Endometrial microvascular endothelial cells (primary cell): ENCODE measurements around the gene DOP1A. TPM values are rescaled to one million over a fixed set of nuclear protein-coding genes. Genes with fewer than 3 reads are reported as not detected.

Source experiments
- in situ Hi-C: cut with HindIII; loops from 2 replicates; pipeline ENCODE4 v1.10.0; 2017; ENCODE audit warnings: low sequenced_read_pairs, low pct_unique_long_range_greater_than_20kb; ENCODE audit errors: inconsistent ontology term
- total RNA-seq: library from RNA; depleted of rRNA; stranded (reverse); fragments of >200 nt; gene quantifications from one replicate; pipeline ENCODE4 v1.2.3, GENCODE V29; 2015; ENCODE audit errors: inconsistent ontology term

DOP1A gene
- total RNA-seq, 1 donor from 2014 or later = 15.1 TPM

- in situ Hi-C loops = no loop called here
Measured at GRCh38 chr6:83069633-83070032, 2.2 kb downstream of the DOP1A start.

GRCh38 chr6:83071023-83071422 is 3.6 kb downstream of the DOP1A start:
- in situ Hi-C loops = no loop called here

GRCh38 chr6:83071707-83072106 is 4.2 kb downstream of the DOP1A start:
- in situ Hi-C loops = no loop called here

DNA sequence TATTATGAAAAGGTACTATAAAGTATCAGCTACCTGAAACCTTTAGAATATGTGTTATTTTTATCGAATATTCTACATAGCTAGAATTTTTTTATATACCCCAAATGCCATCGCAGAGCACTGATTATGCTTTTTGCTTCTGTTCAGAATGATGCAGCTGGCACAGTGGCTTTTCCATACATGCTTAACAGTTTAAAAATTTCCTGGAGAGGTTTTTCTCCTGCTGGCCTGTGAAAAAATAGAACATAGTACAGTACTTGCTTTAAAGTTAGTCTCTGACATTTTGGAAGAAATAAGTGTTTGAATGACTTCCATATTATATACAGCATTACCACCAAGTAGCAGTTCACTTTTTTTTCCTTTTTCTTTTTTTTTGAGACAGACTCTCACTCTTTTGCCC is 5.3 kb downstream of the DOP1A start:
- in situ Hi-C loops = no loop called here

DNA sequence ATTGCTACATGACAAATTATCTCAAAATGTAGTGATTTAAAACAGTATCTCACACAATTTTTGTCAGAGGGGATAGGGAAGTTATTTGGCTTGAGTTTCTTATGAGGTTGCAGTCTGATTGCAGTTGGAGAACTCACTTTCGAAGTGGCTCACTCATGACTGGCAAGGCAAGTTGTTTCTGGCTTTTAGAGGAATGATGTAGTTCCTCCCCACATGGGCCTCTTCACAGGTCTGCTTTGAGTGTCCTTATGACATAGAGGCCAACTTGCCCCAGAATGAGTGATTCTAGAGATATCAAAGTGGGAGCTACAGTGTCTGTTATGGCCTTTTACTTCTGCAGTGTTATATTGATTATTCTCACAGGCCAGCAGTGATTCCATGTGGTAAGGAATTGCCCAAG is 6.1 kb downstream of the DOP1A start:
- in situ Hi-C loops = no loop called here

GRCh38 chr6:83083476-83083875 is 16.0 kb downstream of the DOP1A start:
- in situ Hi-C loops = no loop called here

GRCh38 chr6:83086751-83087150 is 19.3 kb downstream of the DOP1A start:
- in situ Hi-C loops = no loop called here

DNA sequence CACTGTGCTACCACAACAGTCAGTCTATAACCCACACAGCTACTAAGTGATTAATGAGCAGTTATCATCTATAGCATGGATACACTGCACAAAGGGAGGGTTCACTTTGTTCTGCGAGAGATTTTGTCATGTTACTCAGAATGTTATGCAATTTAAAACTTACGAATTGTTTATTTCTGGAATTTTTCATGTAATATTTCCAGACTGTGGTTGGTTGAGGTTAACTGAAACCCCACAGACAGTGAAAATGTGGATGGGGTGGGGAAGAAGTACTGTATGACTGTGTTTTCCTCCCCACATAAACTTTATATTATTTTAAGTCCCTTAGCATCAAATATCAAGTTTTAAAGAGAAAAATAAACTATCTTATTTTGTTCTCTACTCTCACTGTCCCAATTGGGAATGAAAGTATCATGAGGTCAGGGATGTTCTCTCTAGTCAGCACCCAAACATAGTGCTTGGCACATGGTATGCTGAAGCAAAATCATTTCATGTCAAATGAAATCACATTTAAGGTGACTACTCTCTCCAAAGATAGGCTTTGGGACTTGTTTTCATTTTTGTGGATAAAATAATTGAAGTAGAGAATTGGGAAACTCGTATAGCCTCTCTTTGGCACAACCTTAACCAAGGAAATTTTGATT is 25.4 kb downstream of the DOP1A start:
- in situ Hi-C loops = no loop called here

- in situ Hi-C loops = no loop called here
Measured at GRCh38 chr6:83096791-83097190, 29.3 kb downstream of the DOP1A start.

GRCh38 chr6:83097204-83097603 is 29.7 kb downstream of the DOP1A start:
- in situ Hi-C loops = no loop called here

DNA sequence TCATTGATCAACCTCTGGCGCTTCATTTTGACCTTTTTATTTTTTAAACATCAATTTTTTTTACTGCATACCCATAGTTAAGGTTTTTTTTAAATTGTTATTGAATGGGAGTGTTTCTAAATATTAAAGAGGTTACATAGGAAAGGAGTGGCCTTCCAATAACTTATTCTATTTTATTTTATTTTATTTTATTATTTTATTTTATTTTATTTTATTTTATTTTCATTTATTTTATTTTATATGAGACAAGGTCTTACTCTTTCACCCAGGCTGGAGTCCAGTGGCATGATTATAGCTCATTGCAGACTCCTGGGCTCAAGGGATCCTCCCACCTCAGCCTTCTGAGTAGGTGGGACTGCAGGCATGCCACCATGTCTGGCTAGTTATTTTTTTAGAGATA is 30.2 kb downstream of the DOP1A start:
- in situ Hi-C loops = no loop called here

DNA sequence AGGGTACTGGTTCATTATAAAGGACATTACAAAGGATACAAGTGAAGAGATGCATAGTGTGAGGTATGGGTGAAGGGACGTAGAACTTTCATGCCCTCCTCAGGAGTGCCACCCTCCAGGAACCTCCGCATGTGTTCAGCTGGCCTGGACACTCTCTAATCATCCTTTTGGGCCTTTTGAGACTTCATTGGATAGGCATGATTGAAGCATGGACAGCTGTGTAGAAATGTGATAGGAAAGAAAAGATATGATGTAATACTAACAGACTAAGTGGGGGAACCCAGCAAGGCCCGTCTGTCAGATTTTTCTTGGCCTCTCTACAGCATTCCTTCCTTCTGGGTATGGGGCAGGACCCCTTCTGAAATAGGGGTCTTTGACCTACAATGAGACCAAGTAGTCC is 31.1 kb downstream of the DOP1A start:
- in situ Hi-C loops = no loop called here

DNA sequence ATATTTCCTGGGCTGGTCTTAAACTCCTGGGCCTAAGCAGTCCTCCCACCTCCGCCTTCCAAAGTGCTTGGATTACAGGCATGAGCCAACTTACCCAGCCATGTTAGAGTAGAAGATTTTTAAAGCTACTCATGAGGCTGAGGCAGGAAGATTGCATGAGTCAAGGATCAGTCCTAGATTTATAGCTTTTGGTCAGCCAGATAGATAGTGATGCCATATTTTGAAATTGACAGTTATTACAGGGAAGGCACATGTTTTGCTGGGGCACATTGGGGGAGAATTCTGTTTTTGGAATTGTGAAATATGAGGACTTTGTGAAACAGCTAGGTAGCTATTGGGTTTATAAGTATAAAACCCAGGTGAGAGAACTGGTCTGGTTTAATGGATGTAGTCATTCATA is 40.9 kb downstream of the DOP1A start:
- in situ Hi-C loops = no loop called here

GRCh38 chr6:83113258-83113657 is 45.8 kb downstream of the DOP1A start:
- in situ Hi-C loops = no loop called here

- in situ Hi-C loops = no loop called here
Measured at GRCh38 chr6:83114164-83114563, 46.7 kb downstream of the DOP1A start.

DNA sequence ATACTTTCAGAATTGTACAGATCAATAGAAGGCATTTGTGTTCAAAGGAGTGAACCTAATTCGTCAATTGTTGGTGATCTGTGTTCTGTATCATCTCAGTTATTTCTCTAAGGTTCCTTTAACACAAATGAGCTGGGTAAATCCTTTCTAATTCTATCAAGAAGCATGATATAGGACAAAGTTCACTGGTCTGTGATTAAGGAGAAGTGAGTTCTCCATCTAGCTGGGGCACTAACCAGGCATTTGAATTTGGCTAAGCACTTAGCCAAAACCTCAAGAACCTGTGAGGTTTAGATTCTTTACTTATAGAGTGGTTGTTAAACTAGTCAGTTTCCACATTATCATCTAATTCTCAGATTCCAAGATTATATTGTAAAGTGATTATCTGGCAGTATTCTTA is 50.3 kb downstream of the DOP1A start:
- in situ Hi-C loops = no loop called here

DNA sequence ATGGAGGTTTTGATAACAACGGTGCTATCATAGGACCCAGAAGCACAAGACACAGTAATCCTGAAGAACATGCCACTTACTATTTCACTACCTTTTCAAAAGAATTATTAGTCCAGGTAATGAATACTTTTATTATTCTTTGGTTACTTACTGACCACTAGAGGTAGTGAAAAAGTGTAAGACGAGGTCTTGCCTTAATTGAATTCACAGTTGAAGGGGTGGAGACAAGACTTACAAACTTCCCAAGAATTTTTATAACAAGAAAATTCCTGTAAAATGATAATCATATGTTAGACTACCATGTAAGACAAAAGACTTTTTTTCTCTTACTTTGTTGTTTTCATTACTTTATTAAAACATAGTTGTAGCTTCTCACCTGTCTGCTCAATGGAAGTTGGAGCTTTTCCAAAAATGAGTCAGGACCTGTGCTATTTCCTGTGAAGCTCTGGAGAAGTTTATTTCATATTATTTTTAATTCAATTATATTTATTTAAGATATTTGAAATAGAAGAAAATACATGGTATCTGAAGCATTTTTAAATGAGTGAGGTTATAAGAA is 52.4 kb downstream of the DOP1A start:
- in situ Hi-C loops = no loop called here

DNA sequence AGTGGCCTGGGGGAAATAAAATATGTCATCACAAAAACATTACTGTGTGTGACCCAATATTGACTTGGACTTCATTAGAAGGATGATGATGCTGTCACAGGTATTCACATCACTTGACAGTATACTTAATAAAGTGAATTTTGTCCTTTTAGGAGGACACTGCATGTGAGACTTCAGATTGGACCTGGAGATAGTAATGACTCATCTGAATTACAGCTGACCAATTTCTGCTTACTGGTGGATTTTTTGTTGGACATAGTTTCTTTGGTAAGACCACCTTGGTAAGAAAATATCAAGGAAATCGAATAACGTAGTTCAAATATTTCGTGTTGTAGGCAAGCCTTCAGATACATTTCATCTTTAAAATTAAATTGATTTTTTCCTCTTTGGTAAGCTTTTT is 57.1 kb downstream of the DOP1A start:
- in situ Hi-C loops = no loop called here

- in situ Hi-C loops = no loop called here
Measured at GRCh38 chr6:83125425-83125824, 58.0 kb downstream of the DOP1A start.

GRCh38 chr6:83126223-83126622 is 58.8 kb downstream of the DOP1A start:
- in situ Hi-C loops = no loop called here

DNA sequence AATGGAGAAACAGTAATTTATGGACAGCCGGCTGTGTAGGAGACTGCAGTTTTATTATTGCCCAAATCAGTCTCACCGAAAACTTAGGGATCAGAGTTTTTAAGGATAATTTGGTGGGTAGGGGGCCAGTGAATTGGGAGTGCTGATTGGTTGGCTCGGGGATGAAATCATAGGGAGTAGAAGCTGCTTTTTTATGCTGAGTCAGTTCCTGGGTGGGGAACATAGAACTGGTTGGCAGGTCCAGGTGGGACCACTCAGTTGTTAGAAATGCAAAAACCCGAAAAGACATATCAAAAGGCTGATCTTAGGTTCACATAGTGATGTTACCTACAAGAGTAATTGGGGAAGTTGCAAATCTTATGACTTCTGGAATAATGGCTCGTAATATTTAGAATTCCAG is 59.3 kb downstream of the DOP1A start:
- in situ Hi-C loops = no loop called here
